Dermis microvascular lymphatic vessel endothelial cell (primary cell): ENCODE results near the gene HPSE2. TPM values are rescaled to one million over a fixed set of nuclear protein-coding genes. Genes with fewer than 3 reads are reported as not detected.
"Not testable (repeated sequence)": the region's sequence is repeated elsewhere in the genome, so short reads cannot be mapped to it uniquely, and the experiment has no call there.

Experiments
- DNase-seq, 2 donors: peaks; one replicate each; pipeline versions ENCODE4 v3.0.0 to v3.0.0-alpha.2; 2010; ENCODE audit warnings: low read depth in 2 of 2
- total RNA-seq: library from RNA; depleted of rRNA; stranded (reverse); fragments of >200 nt; gene quantifications from 2 replicates; pipeline ENCODE4 v1.2.1, GENCODE V29; 2014

Gene HPSE2
- total RNA-seq, 1 donor from 2014 or later, result under 0.01 TPM

GRCh38 chr10:99007457-99007856 is 228.2 kb downstream of the HPSE2 start:
- no peak for DNase-seq

- DNase-seq, result no peak
Measured at GRCh38 chr10:99005254-99005653, 230.4 kb downstream of the HPSE2 start.

GRCh38 chr10:99004738-99005137 is 230.9 kb downstream of the HPSE2 start:
- no peak for DNase-seq

- DNase-seq, result no peak
Measured at GRCh38 chr10:99002392-99002791, 233.3 kb downstream of the HPSE2 start.

GRCh38 chr10:98997596-98997995 is 238.1 kb downstream of the HPSE2 start:
- no peak for DNase-seq

- no peak for DNase-seq
Measured at GRCh38 chr10:98994030-98994429, 241.6 kb downstream of the HPSE2 start.

- DNase-seq, result not testable (repeated sequence)
Measured at GRCh38 chr10:98983751-98984150, 251.9 kb downstream of the HPSE2 start.

- no peak for DNase-seq
Measured at GRCh38 chr10:98980353-98980752, 255.3 kb downstream of the HPSE2 start.

GRCh38 chr10:98971464-98971863 is 264.2 kb downstream of the HPSE2 start:
- DNase-seq, result no peak

- DNase-seq, result no peak
Measured at GRCh38 chr10:98967601-98968000, 268.1 kb downstream of the HPSE2 start.

- DNase-seq, result no peak
Measured at GRCh38 chr10:98963608-98964007, 272.0 kb downstream of the HPSE2 start.

- no peak for DNase-seq
Measured at GRCh38 chr10:98959379-98959778, 276.3 kb downstream of the HPSE2 start.

GRCh38 chr10:98957801-98958200 is 277.9 kb downstream of the HPSE2 start:
- no peak for DNase-seq

GRCh38 chr10:98956576-98957260 is 278.9 kb downstream of the HPSE2 start:
- DNase-seq, result no peak

- DNase-seq, result no peak
Measured at GRCh38 chr10:98953251-98953650, 282.4 kb downstream of the HPSE2 start.

- no peak for DNase-seq
Measured at GRCh38 chr10:98951269-98952000, 284.2 kb downstream of the HPSE2 start.

GRCh38 chr10:98950106-98950505 is 285.5 kb downstream of the HPSE2 start:
- DNase-seq, result no peak

- no peak for DNase-seq
Measured at GRCh38 chr10:98949306-98949705, 286.3 kb downstream of the HPSE2 start.

GRCh38 chr10:98943681-98944080 is 292.0 kb downstream of the HPSE2 start:
- DNase-seq, result no peak

- DNase-seq, result no peak
Measured at GRCh38 chr10:98929709-98930108, 305.9 kb downstream of the HPSE2 start.

- DNase-seq, result no peak
Measured at GRCh38 chr10:98925651-98926050, 310.0 kb downstream of the HPSE2 start.

GRCh38 chr10:98924526-98924925 is 311.1 kb downstream of the HPSE2 start:
- no peak for DNase-seq

- no peak for DNase-seq
Measured at GRCh38 chr10:98921316-98921715, 314.3 kb downstream of the HPSE2 start.
